Measurements from ENCODE around the gene CFI.

GRCh38 chr4:109795059-109795458 is 6.7 kb downstream of the CFI start:
- TF ChIP-seq GATA3 (IDR thresholded peaks at IDR 0.05; ENCODE audit: low read depth, low read length) (no peak), GATA2 (IDR thresholded peaks at IDR 0.05; ENCODE audit: low read depth, low read length) (no peak)

All from SH-SY5Y (cell line).